A549 (cell line): ENCODE data around the gene CAMTA1.

Experiments used
- BHLHE40 ChIP-seq: IDR thresholded peaks from 2 replicates; pipeline ENCODE4 v1.6.1; 2012; ENCODE audit warnings: low read depth, low read length, inconsistent platforms
- CHD2 ChIP-seq: fragments of 150-350 bp; IDR thresholded peaks from 2 replicates; pipeline ENCODE4 v1.6.1; 2014; ENCODE audit warnings: low read length; ENCODE audit not compliant: partially characterized antibody
- EP300 ChIP-seq, 2 experiments: fragments of >200 bp; sonication (Bioruptor Twin); formaldehyde crosslinking; IDR thresholded peaks; 2 replicates in 1 of 2; 3 replicates in 1 of 2; pipeline ENCODE4 v1.6.1; 2016 to 2017
- RCOR1 ChIP-seq: fragments of 150-350 bp; IDR thresholded peaks from 2 replicates; pipeline ENCODE4 v1.6.1; 2014; ENCODE audit warnings: antibody characterized with exemption, low read length, low read depth
- SMC3 ChIP-seq: fragments of >200 bp; sonication (Bioruptor Twin); formaldehyde crosslinking; IDR thresholded peaks from 3 replicates; pipeline ENCODE4 v1.6.1; 2018; ENCODE audit warnings: inconsistent platforms
- TF ChIP-seq, protein P1 (sequence below): fragments of >200 bp; sonication (Bioruptor Twin); formaldehyde crosslinking; IDR thresholded peaks from 3 replicates; pipeline ENCODE4 v1.5.1; 2016
- TF ChIP-seq, protein P2 (sequence below): fragments of 250-450 bp; sonication (Bioruptor Pico); IDR thresholded peaks from 2 replicates; pipeline ENCODE4 v1.5.0; 2021; ENCODE audit warnings: mild to moderate bottlenecking, moderate library complexity, borderline replicate concordance

DNA sequence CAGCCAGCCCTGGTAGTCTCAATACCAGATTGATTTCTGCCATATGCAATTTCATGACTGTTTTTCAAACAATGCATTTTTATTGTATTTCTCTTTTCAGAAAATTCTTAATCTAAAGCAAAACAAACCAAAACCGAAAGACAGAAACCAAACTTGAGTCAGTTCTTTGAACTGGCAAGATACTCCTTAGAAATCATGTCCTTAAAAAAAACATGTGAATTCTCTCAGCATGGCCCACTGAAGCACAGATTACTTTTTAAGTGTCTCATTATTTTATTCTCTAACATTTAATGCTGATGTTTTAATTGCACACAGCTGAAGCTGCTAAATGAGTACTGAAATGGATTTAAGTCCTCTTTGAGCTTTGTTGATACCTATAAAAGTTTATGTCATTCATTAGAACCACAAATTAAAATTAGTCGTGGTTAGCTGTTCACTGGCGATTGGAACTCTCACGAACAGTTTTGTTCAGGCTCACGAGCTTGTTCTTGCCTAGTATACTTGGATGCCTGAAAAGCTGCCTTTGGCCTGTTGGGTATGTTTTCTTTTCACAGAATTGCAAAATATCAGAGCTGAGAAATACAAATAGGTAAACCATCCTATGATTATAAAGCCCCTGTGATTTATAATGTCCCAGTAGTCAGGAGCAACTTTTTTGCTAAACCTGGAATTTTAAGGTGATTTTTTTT lies 87.5 kb downstream of the CAMTA1 start:
- TF ChIP-seq, protein P1, sequence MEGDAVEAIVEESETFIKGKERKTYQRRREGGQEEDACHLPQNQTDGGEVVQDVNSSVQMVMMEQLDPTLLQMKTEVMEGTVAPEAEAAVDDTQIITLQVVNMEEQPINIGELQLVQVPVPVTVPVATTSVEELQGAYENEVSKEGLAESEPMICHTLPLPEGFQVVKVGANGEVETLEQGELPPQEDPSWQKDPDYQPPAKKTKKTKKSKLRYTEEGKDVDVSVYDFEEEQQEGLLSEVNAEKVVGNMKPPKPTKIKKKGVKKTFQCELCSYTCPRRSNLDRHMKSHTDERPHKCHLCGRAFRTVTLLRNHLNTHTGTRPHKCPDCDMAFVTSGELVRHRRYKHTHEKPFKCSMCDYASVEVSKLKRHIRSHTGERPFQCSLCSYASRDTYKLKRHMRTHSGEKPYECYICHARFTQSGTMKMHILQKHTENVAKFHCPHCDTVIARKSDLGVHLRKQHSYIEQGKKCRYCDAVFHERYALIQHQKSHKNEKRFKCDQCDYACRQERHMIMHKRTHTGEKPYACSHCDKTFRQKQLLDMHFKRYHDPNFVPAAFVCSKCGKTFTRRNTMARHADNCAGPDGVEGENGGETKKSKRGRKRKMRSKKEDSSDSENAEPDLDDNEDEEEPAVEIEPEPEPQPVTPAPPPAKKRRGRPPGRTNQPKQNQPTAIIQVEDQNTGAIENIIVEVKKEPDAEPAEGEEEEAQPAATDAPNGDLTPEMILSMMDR: no peak
- TF ChIP-seq SMC3 (no peak), CHD2 (no peak), EP300 (IDR thresholded peaks at IDR 0.05) (no peak), RCOR1 (no peak), BHLHE40 (no peak)
- TF ChIP-seq, protein P2, sequence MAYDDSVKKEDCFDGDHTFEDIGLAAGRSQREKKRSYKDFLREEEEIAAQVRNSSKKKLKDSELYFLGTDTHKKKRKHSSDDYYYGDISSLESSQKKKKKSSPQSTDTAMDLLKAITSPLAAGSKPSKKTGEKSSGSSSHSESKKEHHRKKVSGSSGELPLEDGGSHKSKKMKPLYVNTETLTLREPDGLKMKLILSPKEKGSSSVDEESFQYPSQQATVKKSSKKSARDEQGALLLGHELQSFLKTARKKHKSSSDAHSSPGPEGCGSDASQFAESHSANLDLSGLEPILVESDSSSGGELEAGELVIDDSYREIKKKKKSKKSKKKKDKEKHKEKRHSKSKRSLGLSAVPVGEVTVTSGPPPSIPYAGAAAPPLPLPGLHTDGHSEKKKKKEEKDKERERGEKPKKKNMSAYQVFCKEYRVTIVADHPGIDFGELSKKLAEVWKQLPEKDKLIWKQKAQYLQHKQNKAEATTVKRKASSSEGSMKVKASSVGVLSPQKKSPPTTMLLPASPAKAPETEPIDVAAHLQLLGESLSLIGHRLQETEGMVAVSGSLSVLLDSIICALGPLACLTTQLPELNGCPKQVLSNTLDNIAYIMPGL (CRISPR knock-in tag): no peak
